Chondrocyte (in vitro differentiated cells): ENCODE results near the gene GPR31. TPM values are rescaled to one million over a fixed set of nuclear protein-coding genes. Genes with fewer than 3 reads are reported as not detected.

Experiments used
- DNase-seq: peaks from one replicate; pipeline ENCODE4 v3.0.0; 2021; ENCODE audit warnings: mixed read lengths, low spot score
- H3K27ac Mint-ChIP-seq: one replicate; pipeline ENCODE4 v1.8.0; 2021; ENCODE audit warnings: mild to moderate bottlenecking, moderate library complexity, mixed read lengths; ENCODE audit not compliant: unreplicated experiment
- H3K27me3 Mint-ChIP-seq: 2 replicates; pipeline ENCODE4 v1.8.0; 2021; ENCODE audit warnings: low read depth, mixed read lengths
- H3K36me3 Mint-ChIP-seq: 2 replicates; pipeline ENCODE4 v1.8.0; 2021; ENCODE audit warnings: low read depth, mixed read lengths
- H3K4me1 Mint-ChIP-seq: 2 replicates; pipeline ENCODE4 v1.8.0; 2021; ENCODE audit warnings: low read depth, mild to moderate bottlenecking, mixed read lengths
- H3K4me3 Mint-ChIP-seq: one replicate; pipeline ENCODE4 v1.8.0; 2021; ENCODE audit warnings: mild to moderate bottlenecking, moderate library complexity, mixed read lengths; ENCODE audit not compliant: unreplicated experiment
- H3K9me3 Mint-ChIP-seq: 2 replicates; pipeline ENCODE4 v1.8.0; 2021; ENCODE audit warnings: low read depth, mixed read lengths
- CTCF ChIP-seq: fragments of 200-600 bp; sonication (generic); IDR thresholded peaks from 2 replicates; pipeline ENCODE4 v1.5.0; 2021; ENCODE audit warnings: antibody characterized with exemption, mild to moderate bottlenecking, moderate library complexity
- total RNA-seq: library from RNA; stranded (reverse); gene quantifications from 3 replicates; pipeline ENCODE4 v1.2.1, GENCODE V29; 2021

Gene GPR31
- total RNA-seq, 1 donor from 2014 or later: not detected

- no peaks in the 10 kb centered on the region for H3K4me1 Mint-ChIP-seq
- no peak overlapping the region for H3K4me3 Mint-ChIP-seq
- no peaks in the 10 kb centered on the region for H3K36me3 Mint-ChIP-seq
- H3K27me3 Mint-ChIP-seq: peaks cover 24% of the 10 kb centered on the region
- no peak overlapping the region for H3K27ac Mint-ChIP-seq
- no peak for TF ChIP-seq CTCF
- peaks cover 2% of the 10 kb centered on the region for H3K9me3 Mint-ChIP-seq
- no peak for DNase-seq
Measured at GRCh38 chr6:167109651-167110050, 48.1 kb downstream of the GPR31 start.

GRCh38 chr6:167108278-167108677, 49.5 kb downstream of the GPR31 start:
- DNase-seq: no peak
- no peak for TF ChIP-seq CTCF
- H3K4me3 Mint-ChIP-seq: no peak overlapping the region
- H3K36me3 Mint-ChIP-seq: no peaks in the 10 kb centered on the region
- no peaks in the 10 kb centered on the region for H3K4me1 Mint-ChIP-seq
- H3K9me3 Mint-ChIP-seq: peaks cover 2% of the 10 kb centered on the region
- H3K27me3 Mint-ChIP-seq: peaks cover 23% of the 10 kb centered on the region
- H3K27ac Mint-ChIP-seq: no peak overlapping the region

GRCh38 chr6:167107787-167108186, 50.0 kb downstream of the GPR31 start:
- DNase-seq: no peak
- peaks cover 2% of the 10 kb centered on the region for H3K9me3 Mint-ChIP-seq
- H3K36me3 Mint-ChIP-seq: no peaks in the 10 kb centered on the region
- no peaks in the 10 kb centered on the region for H3K4me1 Mint-ChIP-seq
- peaks cover 22% of the 10 kb centered on the region for H3K27me3 Mint-ChIP-seq
- no peak overlapping the region for H3K4me3 Mint-ChIP-seq
- H3K27ac Mint-ChIP-seq: no peak overlapping the region
- TF ChIP-seq CTCF: no peak

- Mint-ChIP-seq H3K9me3 (peaks cover 2% of the 10 kb centered on the region), H3K27ac (no peak overlapping the region), H3K4me1 (no peaks in the 10 kb centered on the region), H3K36me3 (no peaks in the 10 kb centered on the region), H3K4me3 (no peak overlapping the region), H3K27me3 (peaks cover 11% of the 10 kb centered on the region)
- no peak for DNase-seq
- no peak for TF ChIP-seq CTCF
Measured at GRCh38 chr6:167106406-167106805, 51.4 kb downstream of the GPR31 start.

Other genes with a start within 250 kb of the GPR31 start
- 27.0 to 29.4 TPM (median 27.1 TPM) in 3 replicates for gene RNASET2, start 201.4 kb downstream of the GPR31 start, total RNA-seq
- gene CEP43, start 158.6 kb downstream of the GPR31 start, total RNA-seq: 11.7 to 15.4 TPM (median 11.7 TPM) in 3 replicates
- gene CCR6, start 34.9 kb downstream of the GPR31 start, total RNA-seq: not detected in 3 replicates
- gene UNC93A, start 133.3 kb upstream of the GPR31 start, total RNA-seq: not detected in 3 replicates
- gene TTLL2, start 167.1 kb upstream of the GPR31 start, total RNA-seq: not detected in 3 replicates